Hepatocyte (in vitro differentiated cells): ENCODE measurements around the gene EYA4.

ENCODE experiments used
- EZH2 ChIP-seq: fragments of 200-600 bp; sonication (generic); IDR thresholded peaks from 2 replicates; pipeline ENCODE4 v1.6.1; 2016; ENCODE audit warnings: antibody characterized with exemption, mild to moderate bottlenecking, borderline replicate concordance
- TF ChIP-seq, protein P1 (sequence below): fragments of 200-600 bp; sonication (generic); IDR thresholded peaks from 2 replicates; pipeline ENCODE4 v1.5.1; 2016; ENCODE audit warnings: antibody characterized with exemption, mild to moderate bottlenecking; ENCODE audit not compliant: poor library complexity

DNA sequence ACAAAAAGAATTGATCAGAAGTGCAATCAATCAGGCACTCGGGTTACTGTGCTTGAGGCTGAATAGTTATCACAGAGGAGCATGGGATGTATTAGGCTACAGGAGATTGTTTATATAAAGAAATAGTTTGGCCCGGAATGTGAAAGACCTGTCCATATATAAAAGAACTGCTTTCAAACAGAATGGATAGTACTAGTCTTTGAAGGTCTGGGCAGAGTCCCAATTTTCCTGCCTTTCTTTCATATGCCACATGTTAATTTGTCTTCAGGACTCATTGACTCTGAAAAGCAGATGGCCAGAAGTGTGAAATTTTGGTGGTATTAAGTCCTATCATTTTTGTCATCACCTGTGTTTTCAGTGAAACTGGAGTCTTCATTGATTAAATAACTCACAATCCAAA lies 314.5 kb downstream of the EYA4 start:
- TF ChIP-seq, protein P1, sequence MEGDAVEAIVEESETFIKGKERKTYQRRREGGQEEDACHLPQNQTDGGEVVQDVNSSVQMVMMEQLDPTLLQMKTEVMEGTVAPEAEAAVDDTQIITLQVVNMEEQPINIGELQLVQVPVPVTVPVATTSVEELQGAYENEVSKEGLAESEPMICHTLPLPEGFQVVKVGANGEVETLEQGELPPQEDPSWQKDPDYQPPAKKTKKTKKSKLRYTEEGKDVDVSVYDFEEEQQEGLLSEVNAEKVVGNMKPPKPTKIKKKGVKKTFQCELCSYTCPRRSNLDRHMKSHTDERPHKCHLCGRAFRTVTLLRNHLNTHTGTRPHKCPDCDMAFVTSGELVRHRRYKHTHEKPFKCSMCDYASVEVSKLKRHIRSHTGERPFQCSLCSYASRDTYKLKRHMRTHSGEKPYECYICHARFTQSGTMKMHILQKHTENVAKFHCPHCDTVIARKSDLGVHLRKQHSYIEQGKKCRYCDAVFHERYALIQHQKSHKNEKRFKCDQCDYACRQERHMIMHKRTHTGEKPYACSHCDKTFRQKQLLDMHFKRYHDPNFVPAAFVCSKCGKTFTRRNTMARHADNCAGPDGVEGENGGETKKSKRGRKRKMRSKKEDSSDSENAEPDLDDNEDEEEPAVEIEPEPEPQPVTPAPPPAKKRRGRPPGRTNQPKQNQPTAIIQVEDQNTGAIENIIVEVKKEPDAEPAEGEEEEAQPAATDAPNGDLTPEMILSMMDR: no peak
- no peak for TF ChIP-seq EZH2
